Progenitor cell of endocrine pancreas (in vitro differentiated cells): ENCODE results near the gene PCMTD2. TPM values are rescaled to one million over a fixed set of nuclear protein-coding genes. Genes with fewer than 3 reads are reported as not detected.

Source experiments
- DNase-seq: peaks from one replicate; pipeline ENCODE4 v3.0.0; 2021; ENCODE audit warnings: low spot score; ENCODE audit not compliant: unreplicated experiment
- H3K27ac Mint-ChIP-seq: 2 replicates; pipeline ENCODE4 v1.8.0; 2021; ENCODE audit warnings: mild to moderate bottlenecking, moderate library complexity, mixed read lengths
- H3K27me3 Mint-ChIP-seq: 2 replicates; pipeline ENCODE4 v1.8.0; 2021; ENCODE audit warnings: mixed read lengths
- H3K36me3 Mint-ChIP-seq: 2 replicates; pipeline ENCODE4 v1.8.0; 2022; ENCODE audit warnings: mixed read lengths; ENCODE audit not compliant: insufficient read depth
- H3K4me1 Mint-ChIP-seq: 2 replicates; pipeline ENCODE4 v1.8.0; 2021; ENCODE audit warnings: low read depth, mixed read lengths
- H3K4me3 Mint-ChIP-seq: 2 replicates; pipeline ENCODE4 v1.8.0; 2021; ENCODE audit warnings: low read depth, mild to moderate bottlenecking, moderate library complexity, mixed read lengths
- H3K9me3 Mint-ChIP-seq: 2 replicates; pipeline ENCODE4 v1.8.0; 2021; ENCODE audit warnings: low read depth, mixed read lengths
- CTCF ChIP-seq: fragments of 200-600 bp; sonication (generic); IDR thresholded peaks from one replicate; pipeline ENCODE4 v1.5.0; 2021; ENCODE audit warnings: antibody characterized with exemption, mild to moderate bottlenecking; ENCODE audit not compliant: unreplicated experiment
- total RNA-seq: library from RNA; stranded (reverse); gene quantifications from 2 replicates; pipeline ENCODE4 v1.2.1, GENCODE V29; 2021

PCMTD2 gene
- total RNA-seq, 1 donor from 2014 or later: 106 TPM

- Mint-ChIP-seq H3K27me3 (peaks cover 5% of the 10 kb centered on the region), H3K4me1 (peaks cover 29% of the 10 kb centered on the region), H3K27ac (no peak overlapping the region), H3K36me3 (no peaks in the 10 kb centered on the region), H3K4me3 (no peak overlapping the region), H3K9me3 (no peaks in the 10 kb centered on the region)
- DNase-seq: no peak
- no peak for TF ChIP-seq CTCF
These were observed 35.1 kb upstream of the PCMTD2 start for GRCh38 chr20:64220420-64220819.

GRCh38 chr20:64220891-64221527 lies 34.5 kb upstream of the PCMTD2 start:
- no peaks in the 10 kb centered on the region for H3K36me3 Mint-ChIP-seq
- no peak overlapping the region for H3K4me3 Mint-ChIP-seq
- H3K4me1 Mint-ChIP-seq: peaks cover 29% of the 10 kb centered on the region
- peak overlapping the region; percentile 39 for H3K27ac Mint-ChIP-seq
- no peak for DNase-seq
- peaks cover 5% of the 10 kb centered on the region for H3K27me3 Mint-ChIP-seq
- no peak for TF ChIP-seq CTCF
- no peaks in the 10 kb centered on the region for H3K9me3 Mint-ChIP-seq

- H3K4me3 Mint-ChIP-seq: no peak overlapping the region
- DNase-seq: no peak
- H3K27me3 Mint-ChIP-seq: peaks cover 5% of the 10 kb centered on the region
- H3K9me3 Mint-ChIP-seq: no peaks in the 10 kb centered on the region
- H3K27ac Mint-ChIP-seq: no peak overlapping the region
- peaks cover 29% of the 10 kb centered on the region for H3K4me1 Mint-ChIP-seq
- no peak for TF ChIP-seq CTCF
- no peaks in the 10 kb centered on the region for H3K36me3 Mint-ChIP-seq
These were observed 33.2 kb upstream of the PCMTD2 start for GRCh38 chr20:64222291-64222735.

GRCh38 chr20:64222851-64223525 lies 32.6 kb upstream of the PCMTD2 start:
- peaks cover 5% of the 10 kb centered on the region for H3K27me3 Mint-ChIP-seq
- H3K4me3 Mint-ChIP-seq: peak overlapping the region; percentile 23
- no peak for DNase-seq
- no peaks in the 10 kb centered on the region for H3K9me3 Mint-ChIP-seq
- peaks cover 29% of the 10 kb centered on the region for H3K4me1 Mint-ChIP-seq
- no peak for TF ChIP-seq CTCF
- peak overlapping the region; percentile 87 for H3K27ac Mint-ChIP-seq
- no peaks in the 10 kb centered on the region for H3K36me3 Mint-ChIP-seq

DNA sequence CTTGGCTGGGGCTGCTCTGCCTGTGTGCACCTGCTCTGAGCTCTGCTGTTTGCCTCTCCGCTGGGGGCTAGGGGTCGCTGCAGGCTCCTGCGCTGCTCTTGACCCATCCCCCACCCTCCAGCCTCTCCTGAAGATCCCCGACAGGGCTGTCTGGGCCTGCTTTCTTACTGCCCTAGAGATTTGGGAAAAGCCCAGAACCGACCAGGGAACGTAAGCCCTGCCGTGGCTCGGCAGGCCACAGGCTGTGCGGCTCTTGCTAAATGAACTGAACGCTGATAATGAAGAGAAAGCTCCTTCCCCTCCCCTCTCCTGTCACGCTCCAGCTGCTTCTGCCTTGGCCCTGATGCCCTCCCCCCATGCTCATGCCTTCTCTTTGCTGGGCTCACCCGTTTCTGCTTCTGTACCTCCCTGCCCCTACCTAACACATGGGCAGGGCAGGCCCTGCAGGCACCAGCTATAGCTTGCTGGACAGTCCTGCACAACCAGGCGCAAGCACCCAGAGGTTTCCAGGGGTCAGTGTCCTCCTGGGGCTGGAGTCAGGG lies 32.0 kb upstream of the PCMTD2 start:
- Mint-ChIP-seq H3K27me3 (peaks cover 2% of the 10 kb centered on the region), H3K4me1 (peaks cover 29% of the 10 kb centered on the region), H3K27ac (peak overlapping the region; percentile 87), H3K36me3 (no peaks in the 10 kb centered on the region), H3K9me3 (no peaks in the 10 kb centered on the region), H3K4me3 (peak overlapping the region; percentile 23)
- peak; percentile 72 for TF ChIP-seq CTCF
- peak; percentile 53 for DNase-seq
